Measurements from ENCODE around the gene DBP. TPM values are rescaled to one million over a fixed set of nuclear protein-coding genes. Genes with fewer than 3 reads are reported as not detected.
A peak's percentile ranks its signal among the peaks of the same experiment; 100 is the strongest.

Gene DBP
- total and polyA plus RNA-seq, 2 of the 13 experiments (the other 11 are each of a cell fraction or from before 2014, with no cell fraction given) = 1.7 to 5.8 TPM

GRCh38 chr19:48637449-48637947 lies 319 bp upstream of the DBP start (continued):
- TF ChIP-seq ZNF513 (CRISPR knock-in tag; conservative IDR thresholded peaks at IDR 0.05) (no peak), ZNF768 (CRISPR knock-in tag; IDR thresholded peaks at IDR 0.05) (peak; percentile 31; the same call in 1 of the 2 replicates), ZNF790 (CRISPR knock-in tag; IDR thresholded peaks at IDR 0.05; ENCODE audit: borderline replicate concordance) (no peak; the same call in 1 of the 2 replicates), ZFX (CRISPR knock-in tag; IDR thresholded peaks at IDR 0.05; ENCODE audit: low read depth) (no peak), KAT7 (CRISPR knock-in tag; IDR thresholded peaks at IDR 0.05; ENCODE audit: borderline replicate concordance) (no peak), GTF3A (CRISPR knock-in tag; conservative IDR thresholded peaks at IDR 0.05) (no peak), ZFP1 (CRISPR knock-in tag; IDR thresholded peaks at IDR 0.05) (peak; percentile 40; the same call in 1 of the 2 replicates), SUZ12 (IDR thresholded peaks at IDR 0.05; ENCODE audit: low read depth, low read length) (no peak), GATAD1 (CRISPR knock-in tag; IDR thresholded peaks at IDR 0.05) (peak; percentile 71; the same call in 1 of the 2 replicates), NR2F6 (IDR thresholded peaks at IDR 0.05) (no peak), NR2F6 (CRISPR knock-in tag; IDR thresholded peaks at IDR 0.05) (peak; percentile 40; the same call in 1 of the 2 replicates), ZNF337 (CRISPR knock-in tag; IDR thresholded peaks at IDR 0.05; ENCODE audit: borderline replicate concordance, low read depth) (peak; percentile 76; the same call in 1 of the 2 replicates), ZNF343 (CRISPR knock-in tag; IDR thresholded peaks at IDR 0.05) (peak; percentile 90; the same call in 1 of the 2 replicates), NFKB2 (CRISPR knock-in tag; IDR thresholded peaks at IDR 0.05; ENCODE audit: borderline replicate concordance) (no peak; the same call in 1 of the 2 replicates), SRY (CRISPR knock-in tag; IDR thresholded peaks at IDR 0.05) (peak; percentile 95), ZNF350 (CRISPR knock-in tag; IDR thresholded peaks at IDR 0.05; ENCODE audit: borderline replicate concordance, low read depth) (no peak; the same call in 1 of the 2 replicates), RNF219 (CRISPR knock-in tag; IDR thresholded peaks at IDR 0.05) (no peak), ZNF776 (CRISPR knock-in tag; IDR thresholded peaks at IDR 0.05) (peak; percentile 72; the same call in 1 of the 2 replicates), ZNF326 (CRISPR knock-in tag; IDR thresholded peaks at IDR 0.05; ENCODE audit: borderline replicate concordance) (no peak), ZNF605 (CRISPR knock-in tag; IDR thresholded peaks at IDR 0.05) (peak; percentile 94), RFXANK (CRISPR knock-in tag; IDR thresholded peaks at IDR 0.05) (peak; percentile 74), SP4 (CRISPR knock-in tag; IDR thresholded peaks at IDR 0.05) (peak; percentile 93), ZNF564 (CRISPR knock-in tag; IDR thresholded peaks at IDR 0.05) (peak; percentile 80), ZNF260 (CRISPR knock-in tag; IDR thresholded peaks at IDR 0.05; ENCODE audit: borderline replicate concordance, low read depth) (no peak), TERF1 (CRISPR knock-in tag; IDR thresholded peaks at IDR 0.05) (0 out of 2 replicates have a peak, but pooled peaks have one; percentile 65), ZNF766 (CRISPR knock-in tag; IDR thresholded peaks at IDR 0.05; ENCODE audit: borderline replicate concordance) (no peak), CHCHD3 (CRISPR knock-in tag; IDR thresholded peaks at IDR 0.05) (peak; percentile 75; the same call in 1 of the 2 replicates), ZNF7 (CRISPR knock-in tag; IDR thresholded peaks at IDR 0.05) (no peak), MAF1 (CRISPR knock-in tag; IDR thresholded peaks at IDR 0.05; ENCODE audit: borderline replicate concordance) (no peak)

Measured in HepG2 (cell line).